IPS-NIHi7 (cell line): ENCODE results near the gene BMP7.
"Not testable (repeated sequence)": the region's sequence is repeated elsewhere in the genome, so short reads cannot be mapped to it uniquely, and the experiment has no call there.

Experiments
- DNase-seq: peaks from one replicate; pipeline ENCODE4 v3.0.0; 2012; ENCODE audit warnings: mixed read lengths; ENCODE audit errors: extremely low spot score

BMP7 gene

DNA sequence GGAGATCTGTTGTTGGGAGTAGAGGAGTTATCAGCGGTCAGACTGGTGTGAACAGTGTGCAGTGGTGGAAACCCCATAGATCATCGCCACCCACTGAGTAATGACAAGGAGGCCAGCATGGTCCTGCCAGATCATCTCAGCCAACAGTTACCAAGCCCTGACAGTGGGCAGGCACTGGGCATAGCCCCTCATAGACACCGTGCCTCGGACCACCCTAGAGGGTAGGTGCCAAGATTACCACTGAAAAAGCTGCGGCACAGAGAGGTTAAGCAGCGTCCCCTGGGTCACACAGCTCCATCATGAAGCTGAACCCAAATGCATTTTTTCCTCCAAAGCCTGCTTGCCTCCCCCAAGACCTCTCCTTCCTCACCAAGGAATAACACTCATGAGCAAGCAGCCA is 21.5 kb upstream of the BMP7 start:
- no peak for DNase-seq

DNA sequence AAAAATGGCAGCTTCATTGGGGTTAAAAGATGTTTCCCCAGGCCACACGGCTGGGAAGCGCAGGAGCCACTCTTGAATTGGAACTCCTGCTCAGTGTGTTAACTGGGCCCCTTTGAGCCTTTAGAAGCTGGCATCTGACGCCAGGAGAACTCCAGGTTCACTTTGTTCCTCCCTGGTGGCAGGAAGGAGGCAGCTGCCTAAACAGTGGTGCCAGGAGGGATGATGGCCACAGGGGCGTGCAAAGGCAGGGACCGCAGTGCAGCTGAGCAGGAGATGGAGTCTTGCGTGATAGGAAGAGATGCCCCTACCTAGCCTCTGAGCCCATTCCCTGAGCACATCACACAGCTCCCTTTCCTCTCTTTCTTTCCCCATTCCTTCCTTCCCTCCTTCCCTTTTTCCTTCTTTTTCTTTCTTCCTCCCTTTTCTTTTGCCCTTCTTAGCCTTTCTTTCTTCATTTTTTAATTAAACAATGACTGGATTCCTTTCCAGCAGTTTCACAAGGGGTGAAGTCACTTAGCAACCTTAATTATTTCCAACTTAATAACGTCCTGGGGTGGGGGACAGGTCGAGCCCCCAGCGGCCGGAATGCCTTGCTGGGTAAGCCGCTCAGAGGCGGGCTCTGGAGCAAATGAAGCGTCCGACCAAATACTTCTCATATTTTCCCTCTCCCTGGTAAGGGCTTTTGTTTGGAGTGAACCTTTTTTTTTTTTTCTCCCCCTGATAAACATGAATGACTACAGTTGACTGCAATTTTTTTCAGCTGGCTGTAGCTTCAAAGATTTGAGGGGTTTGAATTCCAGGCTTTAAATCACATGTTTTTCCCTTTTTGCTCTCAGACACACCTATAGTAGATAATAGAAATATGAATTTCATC is 20.8 kb upstream of the BMP7 start:
- no peak for DNase-seq

DNA sequence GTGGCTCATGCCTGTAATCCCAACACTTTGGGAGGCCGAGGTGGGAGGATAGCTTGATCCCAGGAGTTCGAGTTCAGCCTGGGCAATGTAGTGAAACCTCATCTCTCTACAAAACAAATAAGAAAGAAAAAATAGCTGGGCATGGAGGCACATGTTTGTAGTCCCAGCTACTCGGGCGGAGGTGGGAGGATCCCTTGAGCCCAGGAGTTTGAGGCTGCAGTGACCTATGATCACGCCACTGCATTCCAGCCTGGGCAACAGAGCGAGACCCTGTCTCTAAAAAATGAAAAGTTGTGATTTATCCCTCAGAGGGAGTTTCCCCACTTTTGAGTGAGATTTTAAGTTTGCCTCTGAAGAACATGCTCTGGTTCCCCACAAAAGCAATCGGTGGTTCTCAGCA is 17.4 kb upstream of the BMP7 start:
- no peak for DNase-seq

DNA sequence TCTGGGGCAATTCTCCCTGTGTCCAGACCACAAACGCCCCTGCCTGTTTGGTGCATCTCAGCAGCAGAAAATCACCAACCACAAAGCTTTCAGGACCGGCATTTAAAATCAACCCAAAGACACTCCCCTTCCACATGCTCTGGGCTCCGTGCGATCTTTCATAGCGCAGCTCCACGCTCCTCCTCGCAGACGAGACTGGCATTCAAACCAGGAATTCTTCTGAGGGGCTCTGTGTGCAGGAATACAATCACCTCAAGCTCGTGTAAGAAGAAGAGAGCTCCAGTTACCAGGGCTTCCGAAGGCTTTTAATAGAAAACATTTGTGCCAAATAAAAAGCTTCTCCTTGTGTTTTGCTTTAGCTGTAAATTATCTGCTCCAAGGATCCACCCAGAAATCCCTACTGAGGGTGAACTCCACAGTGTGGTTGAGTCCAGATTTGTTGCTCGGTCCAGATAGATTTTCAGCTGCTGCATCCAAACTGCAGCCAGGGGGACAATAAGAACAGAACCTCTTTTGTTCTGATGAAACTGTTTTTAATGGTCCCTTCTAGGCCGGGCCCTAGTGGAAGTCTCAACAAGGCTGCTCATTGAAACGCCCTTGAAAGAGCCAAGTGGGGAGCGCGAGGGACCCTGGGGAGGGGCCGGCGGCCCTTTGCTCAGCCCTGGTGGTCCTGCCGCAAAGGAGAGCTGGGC is 16.4 kb upstream of the BMP7 start:
- DNase-seq = no peak

DNA sequence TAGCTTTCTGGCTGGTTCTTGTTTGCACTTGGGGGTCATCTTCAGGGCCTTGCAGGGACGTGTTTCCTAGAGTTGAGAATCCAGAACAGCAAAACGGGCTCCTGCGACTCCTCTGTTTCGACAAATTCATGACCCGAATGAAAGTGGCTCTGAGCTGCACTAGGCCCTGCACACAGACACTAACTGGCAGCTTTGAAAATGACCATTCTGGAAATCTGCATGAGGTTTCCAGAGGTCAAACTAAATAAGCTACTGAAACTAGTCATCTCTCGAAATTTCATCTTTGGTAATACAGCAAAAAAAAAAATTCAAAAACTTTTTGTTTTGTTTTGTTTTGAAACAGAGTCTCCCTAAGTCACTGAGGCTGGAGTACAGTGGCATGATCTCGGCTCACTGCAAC is 15.5 kb upstream of the BMP7 start:
- DNase-seq = no peak

DNA sequence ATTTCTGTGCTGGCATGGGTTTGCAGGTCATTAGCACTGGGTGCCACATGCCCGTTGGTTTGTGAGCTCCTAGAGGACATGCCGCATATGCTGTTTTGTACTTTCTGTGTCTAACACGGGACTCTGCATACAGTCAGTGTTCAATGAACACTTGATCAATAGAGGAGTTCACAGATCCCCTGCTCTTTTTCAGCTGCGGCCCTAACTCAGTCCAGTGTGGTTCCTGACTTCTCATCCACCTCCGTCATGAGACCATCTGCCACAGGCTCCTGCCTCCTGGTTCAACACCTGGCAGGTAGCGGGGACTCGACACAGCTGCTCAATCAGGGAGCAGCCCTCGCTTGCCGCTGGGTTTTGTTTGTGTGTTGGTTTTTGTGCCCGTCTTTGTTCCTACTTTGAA is 13.8 kb upstream of the BMP7 start:
- no peak for DNase-seq

DNA sequence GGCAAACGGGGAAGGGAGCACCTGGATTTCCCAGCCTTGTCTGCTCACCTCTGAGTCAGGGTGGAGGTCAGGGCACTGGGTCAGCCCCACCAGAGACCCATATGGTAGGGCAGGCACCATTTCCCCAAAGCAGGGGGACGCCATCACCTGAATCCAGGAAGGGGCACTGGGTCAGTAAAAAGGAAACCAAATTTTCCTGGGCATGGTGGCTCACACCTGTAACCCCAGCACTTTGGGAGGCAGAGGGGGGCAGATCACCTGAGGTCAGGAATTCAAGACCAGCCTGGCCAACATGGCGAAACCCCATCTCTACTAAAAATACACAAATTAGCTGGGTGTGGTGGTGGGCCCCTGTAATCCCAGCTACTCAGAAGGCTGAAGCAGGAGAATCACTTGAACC is 13.1 kb upstream of the BMP7 start:
- not testable (repeated sequence) for DNase-seq

DNA sequence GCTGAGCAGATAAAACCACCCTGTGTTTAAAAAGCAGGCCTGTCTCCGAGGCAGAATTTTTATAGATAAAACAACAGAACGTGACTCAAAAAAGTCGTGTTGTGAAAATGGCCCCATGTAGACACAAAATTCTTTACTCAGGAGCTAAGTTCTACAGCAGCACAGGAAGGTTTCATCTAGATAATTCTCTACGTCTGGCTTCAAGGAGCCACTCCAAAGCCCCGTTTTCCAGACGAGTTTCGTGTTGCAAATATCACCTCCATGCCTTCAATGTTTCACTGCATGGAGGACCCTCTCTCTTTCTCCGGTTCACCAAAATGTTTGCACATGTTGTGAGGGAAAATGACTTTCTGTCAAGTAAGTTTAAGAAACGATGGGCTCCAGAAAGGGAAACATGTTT is 12.0 kb upstream of the BMP7 start:
- no peak for DNase-seq

DNA sequence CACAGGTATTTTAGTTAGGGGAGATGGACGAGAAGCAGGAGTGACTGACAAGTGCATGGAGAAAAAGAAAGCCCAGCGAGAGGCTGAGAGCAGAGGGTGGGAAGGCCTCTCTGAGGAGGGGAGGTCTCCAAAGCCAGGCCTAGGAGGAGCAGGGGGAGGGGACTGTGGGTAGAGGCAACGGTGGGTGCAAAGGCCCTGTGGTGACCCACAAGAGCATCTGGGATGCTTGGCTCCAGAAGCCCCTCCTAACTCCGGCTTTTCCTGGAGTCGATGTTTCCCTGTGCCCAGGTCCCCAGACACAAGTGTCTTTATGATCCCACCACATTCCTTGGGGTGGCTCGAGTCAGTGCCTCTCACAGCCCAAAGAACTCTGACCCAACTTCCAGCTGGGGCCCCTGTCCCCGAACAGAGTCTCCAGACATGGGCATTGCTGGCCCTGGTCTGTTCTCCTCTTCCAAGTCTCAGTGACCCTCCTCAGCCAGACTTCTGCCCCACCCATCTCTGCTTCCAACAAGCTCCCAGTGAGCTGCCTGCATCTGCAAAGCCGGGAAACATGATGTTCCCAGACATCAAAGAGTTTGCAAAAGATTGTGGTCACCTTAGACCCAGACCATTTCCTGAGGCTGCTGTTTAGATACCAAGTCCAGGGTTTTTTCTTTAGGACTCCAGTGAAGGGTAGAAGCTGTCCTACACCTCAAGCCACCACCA is 11.1 kb upstream of the BMP7 start:
- no peak for DNase-seq

DNA sequence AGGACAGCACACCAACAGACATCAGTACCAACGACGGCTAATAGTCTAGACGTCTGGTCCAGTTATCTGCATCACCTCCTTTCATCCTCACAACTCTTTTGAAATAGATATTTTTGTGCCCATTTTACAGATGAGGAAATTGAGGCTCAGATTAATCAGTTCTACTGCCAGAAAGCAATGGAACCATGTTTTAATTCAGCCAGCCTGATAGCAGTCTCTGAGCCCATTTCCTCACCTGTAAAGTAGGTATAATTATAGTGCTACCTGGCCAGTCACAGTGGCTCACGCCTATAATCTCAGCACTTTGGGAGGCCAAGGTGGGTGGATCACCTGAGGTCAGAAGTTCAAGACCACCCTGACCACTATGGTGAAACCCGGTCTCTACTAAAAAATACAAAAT is 9.8 kb upstream of the BMP7 start:
- DNase-seq = no peak

DNA sequence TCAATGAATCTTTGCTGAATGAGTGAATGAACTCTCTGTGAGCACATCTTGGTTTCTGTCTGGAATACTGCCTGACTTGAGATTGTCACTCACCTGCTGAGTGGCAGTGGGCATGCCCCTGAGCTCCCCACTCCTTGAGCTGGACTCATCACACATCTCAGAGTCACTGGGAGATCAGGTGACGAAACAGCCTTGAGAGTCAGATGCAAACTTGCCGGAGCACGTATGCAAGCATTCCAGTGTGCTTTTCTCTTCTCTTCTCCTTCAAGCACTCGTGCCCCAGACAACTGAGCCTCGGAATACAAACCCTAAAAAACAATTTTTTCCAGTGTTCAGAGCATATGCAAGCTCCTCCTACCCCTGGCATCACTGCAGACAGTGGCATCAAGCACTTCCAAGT is 9.4 kb upstream of the BMP7 start:
- DNase-seq = no peak

DNA sequence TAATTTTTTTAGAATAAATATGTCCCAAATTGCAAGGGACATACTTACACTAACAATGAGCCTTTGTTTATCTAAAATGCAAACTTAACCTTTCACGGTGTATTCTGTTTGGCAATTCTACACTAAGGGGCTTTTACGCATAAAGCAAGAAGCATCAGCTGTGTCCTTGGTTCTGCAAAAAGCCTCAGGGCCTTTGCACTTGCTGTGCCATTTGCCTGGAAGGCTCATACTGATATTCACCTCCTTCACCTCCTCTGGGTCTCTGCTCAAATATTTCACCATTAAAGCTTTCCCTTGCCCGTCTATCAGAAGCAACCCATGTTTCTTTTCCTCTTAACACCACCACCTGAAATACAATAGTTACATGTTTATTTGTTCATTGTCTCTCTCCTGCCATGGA is 8.9 kb upstream of the BMP7 start:
- no peak for DNase-seq

DNA sequence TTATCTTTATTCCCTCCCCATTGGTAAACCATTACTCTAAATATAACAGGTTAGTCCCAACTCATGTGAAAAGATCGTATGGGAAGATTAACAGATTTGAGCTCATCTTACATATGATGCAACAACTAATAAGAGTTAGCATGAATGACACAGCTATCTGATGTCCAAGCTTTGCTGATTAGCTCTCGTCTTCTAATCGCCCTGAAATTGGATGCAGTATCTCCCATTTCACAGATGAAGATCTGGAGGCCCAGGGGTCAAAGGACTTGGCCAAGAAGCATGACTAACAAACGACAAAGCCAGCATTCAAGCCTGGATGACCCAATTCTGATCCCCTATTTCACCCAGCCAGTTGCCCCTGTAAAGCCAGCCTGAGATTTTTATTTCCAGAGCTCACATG is 8.4 kb upstream of the BMP7 start:
- DNase-seq = no peak

DNA sequence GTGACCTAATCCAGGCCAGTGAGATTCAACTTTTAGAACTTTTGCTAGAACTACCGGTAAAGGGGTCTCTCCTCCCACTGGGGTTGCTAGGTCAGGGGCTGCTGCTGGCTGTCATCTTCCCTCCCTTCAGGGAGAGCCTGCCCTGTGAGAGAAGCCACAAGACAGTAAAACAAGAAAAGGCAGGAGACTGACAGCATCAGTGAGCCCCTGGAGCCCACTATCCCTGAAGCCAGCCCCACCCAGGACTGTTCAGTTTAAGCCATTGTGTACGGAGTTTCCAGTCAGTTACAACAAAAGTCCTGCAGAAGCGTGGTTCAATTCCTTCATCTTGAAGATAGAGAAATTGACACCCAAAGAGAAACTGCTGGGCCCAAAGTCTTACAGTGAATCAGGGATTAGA is 7.9 kb upstream of the BMP7 start:
- no peak for DNase-seq

DNA sequence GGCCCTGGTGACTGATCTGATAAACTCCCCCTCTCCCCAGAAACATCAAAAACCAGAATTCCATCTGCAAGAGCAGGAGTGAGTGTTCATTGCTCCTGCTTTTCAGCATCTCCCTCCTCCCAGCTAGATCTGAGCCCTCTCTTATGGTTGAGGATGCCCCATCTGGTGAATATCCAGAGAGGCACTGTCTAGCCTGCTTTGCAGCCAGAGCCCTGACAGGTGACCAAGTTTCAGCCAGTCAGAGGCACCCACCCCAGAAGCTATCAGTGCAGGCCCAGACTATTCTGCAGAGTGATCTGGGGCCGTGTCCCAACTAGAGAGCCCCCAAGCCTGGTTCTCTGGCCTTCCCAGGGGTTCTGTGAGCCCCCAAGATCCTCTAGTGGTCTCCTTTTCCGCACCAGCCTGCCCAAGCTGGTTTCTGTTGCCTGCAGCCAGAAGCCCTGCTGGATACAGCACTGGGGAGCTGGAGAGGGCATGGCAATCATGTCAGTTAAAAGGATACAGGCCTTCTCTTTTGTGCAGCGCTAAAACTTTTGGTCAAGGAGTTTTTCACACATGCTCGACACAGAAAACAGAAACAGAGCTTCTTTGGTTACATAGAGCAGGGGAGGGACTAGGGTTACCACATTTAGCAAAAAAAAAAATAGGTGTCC is 6.6 kb upstream of the BMP7 start:
- no peak for DNase-seq

DNA sequence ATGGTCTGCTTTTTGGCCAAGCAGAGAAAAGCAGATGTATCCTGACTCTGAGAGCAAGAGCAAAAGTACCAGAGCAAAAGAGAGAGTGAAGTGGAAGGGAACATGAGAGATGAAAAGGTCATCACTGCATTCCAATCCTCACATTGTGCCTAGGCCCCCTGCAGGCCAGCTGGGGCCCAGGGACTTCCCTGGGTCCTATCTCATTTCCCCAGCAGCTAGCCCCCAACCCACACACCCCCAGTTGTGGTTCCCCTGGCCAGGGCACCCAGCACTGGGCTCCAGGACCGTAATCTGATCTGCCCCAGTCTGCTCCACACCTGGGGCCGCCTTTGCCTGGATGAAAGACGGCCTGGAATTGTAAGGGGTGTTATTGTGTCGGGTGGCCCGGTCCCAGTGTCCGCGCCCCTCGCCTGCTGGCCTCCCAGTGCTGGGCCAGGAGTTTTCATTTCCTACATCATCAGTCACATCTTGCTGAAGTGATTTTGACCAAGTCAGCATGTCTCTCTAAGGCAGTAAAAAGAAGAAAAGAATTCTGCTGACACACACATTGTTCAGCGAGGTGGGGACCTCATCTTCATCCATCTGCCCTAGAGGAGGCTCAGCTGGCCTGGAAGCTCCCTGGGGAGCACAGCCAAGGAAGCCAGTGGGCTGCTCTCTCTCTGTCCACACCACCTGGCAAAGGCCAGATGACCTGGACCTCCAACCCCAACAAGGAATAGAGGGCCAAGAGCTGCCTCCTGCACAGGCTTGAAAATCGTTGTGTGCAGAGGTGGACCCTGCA is 4.0 kb upstream of the BMP7 start:
- DNase-seq = peak; percentile 51

DNA sequence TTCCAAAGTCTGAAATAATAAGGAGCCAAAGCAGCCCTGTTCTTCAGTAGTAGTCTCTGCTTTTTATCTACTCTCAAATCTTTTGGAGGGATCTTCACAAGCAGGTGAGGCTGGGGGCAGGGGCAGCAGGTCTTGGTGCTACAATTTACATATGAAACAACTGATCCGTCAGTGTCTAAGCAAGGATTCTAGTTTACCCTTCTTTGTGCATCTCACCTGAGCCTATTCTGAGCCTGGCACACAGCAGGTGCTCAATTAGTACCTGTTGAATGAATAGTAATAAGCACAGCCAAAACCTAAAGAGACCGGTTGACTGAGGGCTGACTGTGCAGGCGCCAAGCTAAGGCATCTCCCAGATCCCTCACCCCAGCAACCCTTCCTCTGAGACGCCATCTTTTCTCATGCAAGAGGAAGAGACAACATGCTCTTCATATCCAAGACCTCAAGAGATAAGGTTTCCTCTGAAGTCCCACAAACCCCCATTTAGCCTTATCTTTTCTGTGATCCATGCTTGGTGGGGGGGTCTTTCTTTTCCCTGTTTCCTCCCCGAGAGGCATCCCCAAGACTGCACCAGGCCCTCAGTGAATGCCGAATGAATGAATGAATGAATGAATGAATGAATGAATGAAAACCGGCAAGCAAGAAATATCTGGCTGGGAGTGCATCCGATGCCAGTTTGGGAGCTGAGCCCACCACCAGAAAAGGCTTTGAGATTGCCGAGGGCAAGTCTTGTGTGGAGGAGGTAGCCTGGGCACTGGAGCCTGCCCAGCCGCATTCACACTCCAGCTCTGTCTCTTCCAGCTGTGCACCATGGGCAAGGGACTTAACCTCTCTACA is 2.9 kb upstream of the BMP7 start:
- DNase-seq = no peak

DNA sequence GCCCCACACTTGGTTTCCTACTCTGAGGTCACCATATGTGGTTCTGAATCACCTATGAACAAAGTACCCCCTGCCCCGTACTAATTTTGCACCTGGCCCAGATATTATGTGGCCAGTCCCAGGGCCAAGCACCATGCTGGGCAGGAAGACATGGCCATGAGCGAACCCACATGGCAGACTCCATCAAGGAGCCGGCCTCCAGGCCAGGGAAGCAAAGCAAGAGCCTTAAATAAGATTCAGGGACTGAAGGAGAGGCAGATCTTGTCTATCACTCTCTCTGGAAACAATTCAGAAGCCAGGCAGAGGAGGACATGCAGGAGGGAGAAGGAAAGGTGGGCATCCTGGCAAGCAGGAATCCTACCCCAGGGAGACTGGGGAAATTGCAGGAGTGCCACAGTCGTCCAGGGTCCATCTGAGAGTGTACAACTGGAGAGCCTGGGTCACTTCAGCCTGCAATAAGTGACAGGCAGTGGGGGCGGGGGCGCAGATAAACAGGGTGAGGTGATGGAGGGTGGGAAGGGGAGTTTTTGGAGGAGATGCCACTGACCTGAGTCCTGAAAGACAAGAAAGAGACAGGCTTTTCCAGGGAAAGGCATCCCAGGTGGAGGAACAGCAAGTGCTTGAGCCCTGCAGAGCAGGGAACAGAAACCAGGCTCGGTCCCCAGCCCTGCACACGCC is 2.1 kb upstream of the BMP7 start:
- no peak for DNase-seq

DNA sequence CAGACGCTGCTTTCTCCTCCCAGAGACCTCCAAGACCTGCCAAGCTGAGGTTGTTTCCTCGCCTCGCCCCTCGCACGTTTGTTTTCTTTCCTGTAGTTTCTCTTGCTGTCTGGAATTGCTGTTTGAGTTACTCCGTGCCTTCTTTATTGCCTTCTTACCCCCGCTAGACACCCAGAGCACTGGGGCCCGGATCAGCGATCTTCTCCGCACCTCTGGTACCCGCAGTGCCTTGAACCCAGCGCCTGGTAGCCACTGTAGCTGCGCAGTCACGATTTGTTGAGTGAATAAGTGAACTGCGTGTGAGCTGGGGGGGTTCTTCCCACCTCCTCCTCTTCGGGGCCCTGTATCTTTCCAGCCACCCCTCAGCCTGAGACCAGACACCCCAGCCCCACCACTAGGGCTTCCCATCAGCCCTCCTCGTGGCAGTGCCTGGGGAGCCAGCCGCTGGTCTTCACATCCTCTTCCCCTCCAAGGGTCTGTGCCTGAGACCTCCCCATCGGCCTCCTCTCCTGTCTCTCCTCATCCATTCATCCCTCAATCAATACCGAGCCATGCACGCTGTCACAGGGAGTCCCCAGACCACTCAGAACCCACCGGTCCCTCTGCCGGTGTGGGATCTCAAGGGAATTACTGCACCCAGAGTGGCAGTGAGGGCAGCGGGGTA is 849 bp upstream of the BMP7 start:
- DNase-seq = no peak

DNA sequence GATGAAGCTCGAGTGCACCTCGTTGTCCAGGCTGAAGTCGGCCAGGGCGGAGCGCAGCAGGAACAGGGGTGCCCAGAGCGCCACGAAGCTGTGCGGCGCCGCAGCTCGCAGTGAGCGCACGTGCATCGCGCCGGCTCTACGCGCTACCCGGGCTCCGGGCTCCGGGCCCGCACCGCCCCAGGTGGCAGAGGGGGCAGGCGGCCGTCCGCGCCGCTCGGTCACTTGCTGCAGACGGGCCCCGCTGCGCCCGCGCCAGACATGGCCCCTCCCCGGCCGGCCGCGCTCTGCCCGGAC is 497 bp downstream of the BMP7 start:
- DNase-seq = no peak
